Activated effector memory CD4-positive, alpha-beta T cell treated with anti-CD3 and anti-CD28 coated beads, Interleukin-2, amount 50 U/mL, for 16 hours (primary cell): ENCODE data around the gene WNK2.

Experiments used
- DNase-seq: peaks from one replicate; pipeline ENCODE4 v3.0.0-alpha.2; 2020

Gene WNK2

DNA sequence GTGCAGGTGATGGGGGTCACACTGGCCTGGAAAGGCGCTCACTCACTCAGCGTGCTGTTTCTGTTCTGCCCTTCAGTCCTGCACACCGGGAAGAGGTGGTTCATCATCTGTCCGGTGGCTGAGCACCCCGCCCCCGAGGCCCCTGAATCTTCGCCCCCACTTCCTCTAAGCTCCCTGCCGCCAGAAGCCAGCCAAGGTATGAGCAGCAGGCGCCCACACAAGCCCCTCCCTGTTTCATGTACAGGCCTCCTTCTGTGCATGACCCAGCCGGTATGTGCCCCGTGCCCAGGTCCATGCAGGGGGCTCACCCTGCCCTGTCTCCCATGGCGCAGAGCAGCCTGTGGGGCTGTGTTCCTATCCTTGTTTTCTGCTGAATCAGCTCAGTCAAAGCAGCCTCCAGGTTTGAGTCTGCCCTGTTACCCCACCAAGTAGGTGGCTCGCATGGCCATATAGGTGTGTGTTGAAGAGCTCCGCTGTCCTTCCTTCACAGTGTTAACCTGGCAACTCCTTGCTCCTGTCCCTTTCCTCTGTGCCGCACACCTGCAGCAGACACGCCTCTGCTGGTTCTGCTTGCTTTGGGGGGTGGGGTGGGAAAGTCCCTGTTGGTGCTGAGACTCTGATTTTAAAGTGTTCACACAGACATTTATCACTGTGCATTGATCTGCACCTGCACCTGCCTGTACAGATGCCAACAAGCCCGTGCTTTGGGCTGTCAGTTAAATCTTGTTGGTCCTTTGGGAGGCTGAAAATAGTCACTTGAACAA is 84.8 kb downstream of the WNK2 start:
- peak; percentile 65 for DNase-seq

DNA sequence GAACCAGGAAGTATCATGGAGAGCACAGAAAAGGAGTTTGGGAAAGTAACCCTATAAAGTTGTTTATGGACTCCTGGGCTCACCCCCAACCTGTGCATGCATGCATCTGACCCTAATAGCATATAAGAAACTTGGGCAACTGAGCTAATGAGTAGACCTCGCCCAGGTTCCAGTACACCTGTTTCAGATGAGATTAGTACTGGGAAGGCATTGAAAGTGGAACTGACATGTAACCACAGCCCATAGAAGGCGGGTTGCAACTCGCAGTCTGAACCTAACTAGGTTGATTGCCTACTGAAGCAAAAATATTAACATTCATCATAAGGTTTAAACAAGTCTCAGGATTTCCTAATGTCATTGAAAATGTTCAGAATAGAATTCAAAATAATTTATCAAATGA is 87.0 kb downstream of the WNK2 start:
- no peak for DNase-seq

DNA sequence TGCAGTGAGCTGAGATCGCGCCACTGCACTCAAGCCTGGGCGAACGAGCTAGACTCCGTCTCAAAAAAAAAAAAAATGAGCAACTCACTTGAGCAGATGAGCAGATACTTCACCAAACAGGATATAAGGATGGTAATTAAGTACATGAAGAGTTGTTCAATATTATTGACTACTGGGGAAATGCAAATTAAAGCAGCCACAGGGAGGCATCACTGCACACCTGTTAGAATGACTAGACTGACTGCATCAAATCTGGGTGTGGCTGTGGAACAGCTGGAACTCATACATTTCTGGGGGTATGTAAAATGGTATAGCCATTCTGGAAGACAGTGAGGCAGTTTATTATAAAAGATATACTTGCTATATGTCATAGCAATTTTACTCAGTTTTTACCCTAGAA is 93.0 kb downstream of the WNK2 start:
- DNase-seq: no peak

DNA sequence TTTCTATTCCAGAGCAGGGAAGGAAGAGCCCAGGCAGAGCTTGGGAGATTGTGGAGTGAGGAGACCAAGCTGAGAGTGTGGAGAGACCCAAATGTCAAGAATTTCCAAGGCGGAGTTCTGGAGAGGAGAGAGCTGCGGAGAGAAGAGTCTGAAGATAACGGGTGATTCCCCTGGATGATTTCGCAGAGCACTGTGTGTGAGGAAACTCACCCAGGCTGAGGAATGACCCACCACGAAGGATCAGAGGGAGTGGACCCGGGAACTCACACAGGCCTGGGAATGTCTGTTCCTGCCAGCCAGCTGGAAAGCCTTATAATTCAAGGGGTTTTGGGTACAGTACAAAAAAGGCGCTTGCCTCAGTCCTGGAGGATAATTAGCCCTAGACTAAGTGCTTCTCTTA is 94.2 kb downstream of the WNK2 start:
- DNase-seq: no peak

DNA sequence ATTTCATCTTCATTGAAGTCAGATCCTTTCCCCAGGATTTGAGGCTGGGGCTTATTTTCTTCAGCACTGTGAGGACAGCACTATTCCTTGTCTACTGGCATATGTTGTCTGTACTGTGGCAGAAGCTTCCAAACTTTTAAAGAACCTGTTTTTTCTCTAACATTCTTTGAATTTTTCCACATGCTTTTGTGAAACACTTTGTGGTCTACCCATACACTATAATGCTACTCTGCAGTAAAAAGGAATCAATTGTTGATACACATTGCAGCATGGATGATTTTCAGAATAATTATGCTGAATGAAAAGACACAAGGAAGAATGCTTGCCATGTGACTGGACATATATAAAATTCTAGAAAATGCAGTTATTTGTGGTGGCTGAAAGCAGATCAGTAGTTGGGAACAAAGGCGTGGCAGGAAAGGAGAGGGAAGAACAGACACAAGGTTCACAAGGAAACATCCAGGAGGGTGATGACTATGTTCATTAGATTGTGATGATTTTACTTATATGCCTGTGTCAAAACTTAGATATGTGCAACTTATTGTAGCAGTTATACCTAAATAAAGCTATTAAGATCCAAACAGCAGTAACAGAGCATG is 96.8 kb downstream of the WNK2 start:
- no peak for DNase-seq

DNA sequence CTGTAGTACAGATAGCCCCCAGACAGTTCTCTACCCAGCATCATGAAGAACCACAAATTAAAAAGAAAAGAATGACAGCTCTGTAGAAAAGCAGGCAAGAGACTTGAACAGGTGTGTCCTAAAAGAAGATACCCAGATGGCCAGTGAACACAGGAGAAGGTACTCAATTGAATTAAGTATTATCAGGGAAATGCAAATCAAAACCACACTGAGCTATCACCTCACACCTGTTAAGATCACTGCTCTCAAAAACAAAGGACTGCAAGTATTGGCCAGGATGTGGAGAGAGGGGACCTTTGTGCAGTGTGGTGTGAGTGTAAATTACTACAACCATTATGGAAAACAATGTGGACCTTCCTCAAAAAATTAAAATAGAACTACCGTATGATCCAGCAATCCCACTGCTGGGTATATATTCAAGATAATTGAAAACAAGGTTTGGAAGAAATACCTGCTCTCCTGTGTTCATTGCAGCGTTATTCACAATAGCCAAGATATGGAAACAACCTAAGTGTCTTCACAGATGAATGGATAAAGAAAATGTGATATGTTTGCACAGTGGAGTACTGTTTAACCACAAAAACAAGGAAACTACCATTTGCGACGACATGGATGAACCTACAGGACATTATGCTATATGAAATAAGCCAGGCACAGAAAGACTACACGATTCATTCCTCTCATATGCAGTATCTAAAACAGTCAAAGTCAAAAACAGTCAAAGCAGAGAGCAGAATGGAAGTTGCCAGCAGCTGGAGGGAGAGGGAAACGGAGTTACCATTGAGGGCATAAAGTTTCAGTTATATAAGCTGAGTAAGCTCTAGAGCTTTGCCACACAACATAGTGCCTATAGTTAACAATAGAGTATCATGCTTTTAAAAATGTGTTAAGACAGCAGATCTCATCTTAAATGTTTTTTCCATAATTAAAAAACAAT is 102.6 kb downstream of the WNK2 start:
- DNase-seq: no peak

DNA sequence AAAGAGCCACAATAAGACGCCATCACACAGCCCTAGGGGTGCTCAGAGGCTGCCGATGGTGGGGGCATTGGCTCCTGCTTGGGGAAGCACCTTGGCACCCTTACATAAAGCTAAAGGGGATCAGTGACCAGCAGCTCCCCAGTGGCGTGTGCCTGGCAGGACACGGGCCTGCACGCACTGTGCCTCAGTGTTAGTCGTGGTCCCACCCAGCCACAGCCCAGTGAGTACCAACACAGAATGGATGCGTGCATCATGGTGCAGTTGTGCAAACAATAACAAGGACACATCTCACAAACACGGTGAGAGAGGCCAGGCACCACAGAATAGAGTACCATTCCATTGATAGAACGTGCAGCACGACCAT is 103.2 kb downstream of the WNK2 start:
- peak; percentile 54 for DNase-seq

DNA sequence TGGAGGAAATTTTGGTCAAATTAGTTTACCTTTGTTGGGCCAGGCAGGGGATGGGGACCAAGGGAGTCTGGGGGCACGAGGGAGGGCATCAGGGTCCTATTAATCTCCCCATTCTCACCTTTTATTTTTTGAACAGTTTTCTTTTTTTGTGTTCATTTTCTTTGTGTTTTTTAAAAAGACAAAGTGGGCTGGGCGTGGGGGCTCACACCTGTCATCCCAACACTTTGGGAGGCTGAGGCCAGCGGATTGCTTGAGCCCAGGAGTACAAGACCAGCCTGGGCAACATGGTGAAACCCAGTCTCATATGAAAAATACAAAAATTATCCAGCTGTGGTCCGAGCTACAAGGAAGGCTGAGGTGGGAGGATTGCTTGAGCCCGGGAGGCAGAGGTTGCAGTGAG is 103.7 kb downstream of the WNK2 start:
- no peak for DNase-seq

DNA sequence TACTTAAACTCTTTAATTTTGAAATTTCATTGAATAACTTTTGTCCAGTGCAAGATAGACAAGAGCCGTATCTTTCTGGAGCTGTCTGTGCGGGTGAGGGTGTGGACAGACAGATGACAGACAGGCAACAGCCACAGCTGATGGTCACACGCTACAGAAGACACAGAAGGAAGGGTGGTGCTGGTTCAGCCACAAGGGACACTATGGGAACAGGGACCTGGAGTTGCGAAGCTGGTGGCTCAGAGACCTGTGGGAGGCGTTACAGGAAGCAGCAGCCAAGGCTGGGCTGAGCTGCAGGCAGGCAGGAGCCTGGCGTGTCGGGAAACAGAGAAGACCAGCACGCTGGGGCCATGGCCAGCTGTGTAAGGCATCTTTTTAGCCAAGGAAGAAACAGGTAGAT is 104.4 kb downstream of the WNK2 start:
- DNase-seq: no peak

DNA sequence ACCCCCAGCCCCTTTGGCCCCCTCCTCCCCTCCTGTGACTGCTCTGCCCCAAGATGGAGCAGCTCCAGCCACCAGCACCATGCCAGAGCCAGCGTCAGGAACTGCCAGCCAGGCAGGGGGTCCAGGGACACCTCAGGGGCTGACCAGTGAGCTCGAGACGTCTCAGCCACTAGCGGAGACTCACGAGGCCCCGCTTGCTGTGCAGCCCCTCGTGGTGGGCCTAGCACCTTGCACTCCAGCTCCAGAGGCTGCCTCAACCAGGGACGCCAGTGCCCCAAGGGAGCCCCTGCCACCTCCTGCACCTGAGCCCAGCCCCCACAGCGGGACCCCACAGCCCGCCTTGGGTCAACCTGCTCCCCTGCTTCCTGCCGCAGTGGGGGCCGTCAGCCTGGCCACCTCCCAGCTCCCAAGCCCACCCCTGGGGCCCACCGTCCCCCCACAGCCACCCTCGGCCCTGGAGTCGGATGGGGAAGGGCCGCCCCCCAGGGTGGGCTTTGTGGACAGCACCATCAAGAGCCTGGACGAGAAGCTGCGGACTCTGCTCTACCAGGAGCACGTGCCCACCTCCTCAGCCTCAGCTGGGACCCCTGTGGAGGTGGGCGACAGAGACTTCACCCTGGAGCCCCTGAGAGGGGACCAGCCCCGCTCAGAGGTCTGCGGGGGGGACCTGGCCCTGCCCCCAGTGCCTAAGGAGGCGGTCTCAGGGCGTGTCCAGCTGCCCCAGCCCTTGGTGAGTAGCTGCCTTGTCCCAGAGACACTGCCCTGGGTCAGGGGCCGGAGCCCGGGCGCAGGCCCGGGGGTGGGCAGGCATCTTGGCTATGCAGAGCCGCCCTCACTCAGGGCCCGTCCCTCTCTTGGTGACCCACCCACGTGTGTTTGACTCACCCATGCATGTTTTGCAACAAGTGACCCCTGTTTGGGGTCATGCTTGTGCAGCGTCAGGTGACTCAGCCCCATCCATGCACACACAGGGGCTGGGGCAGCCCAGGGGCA is 105.2 kb downstream of the WNK2 start:
- DNase-seq: no peak

DNA sequence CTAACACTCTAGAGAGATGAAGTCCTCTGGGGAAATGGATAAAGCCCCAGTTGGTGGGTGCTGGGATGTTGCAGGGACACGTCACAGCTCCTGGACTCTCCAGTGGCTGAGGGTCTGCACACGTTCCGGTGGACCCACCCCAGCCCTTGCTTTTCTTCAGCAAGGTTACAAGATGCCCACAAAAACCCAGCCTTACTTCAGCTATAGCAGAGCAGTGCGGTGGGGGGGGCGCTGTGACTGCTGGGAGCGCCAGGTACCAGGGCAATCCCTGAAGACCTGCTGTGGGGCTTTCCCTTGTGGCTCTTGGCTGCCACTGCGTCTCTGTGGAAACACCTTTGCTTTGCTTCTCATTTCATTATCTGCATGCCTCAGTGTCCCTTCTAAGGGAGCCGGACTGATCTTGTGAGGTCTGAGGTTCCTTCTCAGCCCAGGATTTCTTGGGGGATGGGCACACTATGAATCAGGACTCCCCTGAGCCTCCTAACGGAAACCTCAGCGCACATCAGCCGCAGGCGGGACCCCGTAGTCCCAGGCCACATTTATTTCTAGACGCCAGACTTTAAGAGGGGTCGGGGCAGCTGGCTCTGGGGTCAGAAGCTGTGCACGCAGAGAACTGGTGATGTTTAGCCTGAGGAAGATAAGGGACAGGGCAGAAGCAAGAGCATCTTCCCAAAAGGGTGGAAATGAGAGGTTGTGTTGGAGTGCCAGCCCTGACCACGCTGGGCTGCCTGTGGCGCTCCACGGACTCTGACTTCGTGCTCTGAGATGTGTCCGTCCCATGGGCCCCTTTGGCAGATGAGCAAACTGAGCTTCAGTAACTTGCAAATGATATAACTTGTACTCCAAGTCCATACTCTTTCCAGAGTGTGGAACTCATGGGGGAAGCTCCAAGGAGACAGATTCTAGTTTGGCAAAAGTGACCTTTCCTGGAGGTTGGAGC is 106.8 kb downstream of the WNK2 start:
- DNase-seq: peak; percentile 57

DNA sequence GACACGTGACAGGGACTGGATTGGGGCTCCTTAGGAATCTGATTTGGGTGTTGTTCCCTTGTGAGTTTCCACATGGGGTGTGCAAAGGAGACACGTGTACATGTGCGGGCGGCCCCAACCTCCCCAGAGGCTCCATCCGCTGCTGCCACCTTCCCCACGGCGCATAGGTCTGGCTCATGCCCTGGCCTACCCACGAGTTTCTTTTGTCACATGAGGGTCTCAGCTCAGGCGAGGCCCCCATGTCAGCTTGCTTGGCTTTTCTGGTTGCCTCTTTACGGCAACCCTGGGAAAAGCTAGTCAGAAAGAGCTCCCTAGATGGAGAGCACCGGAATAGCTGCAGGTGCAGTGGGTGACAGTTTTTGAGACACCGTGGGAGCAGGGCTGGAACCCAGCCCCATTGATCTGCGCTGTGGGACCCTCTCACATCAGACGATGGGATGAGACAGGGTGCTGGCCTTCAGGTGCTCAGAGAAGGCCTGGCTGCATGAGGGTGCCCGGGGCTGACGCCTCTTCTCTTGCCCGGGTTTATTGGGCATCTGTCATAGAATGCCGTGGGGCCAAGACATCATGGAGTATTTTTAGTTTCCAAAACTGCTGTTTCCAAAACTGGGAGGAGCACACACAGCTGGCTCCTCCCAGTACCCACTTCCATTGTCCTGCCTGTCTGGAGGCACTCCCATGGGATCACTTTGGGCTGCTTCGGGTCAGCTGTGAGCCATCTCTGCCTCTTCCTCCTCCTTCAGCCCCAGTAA is 107.8 kb downstream of the WNK2 start:
- no peak for DNase-seq

DNA sequence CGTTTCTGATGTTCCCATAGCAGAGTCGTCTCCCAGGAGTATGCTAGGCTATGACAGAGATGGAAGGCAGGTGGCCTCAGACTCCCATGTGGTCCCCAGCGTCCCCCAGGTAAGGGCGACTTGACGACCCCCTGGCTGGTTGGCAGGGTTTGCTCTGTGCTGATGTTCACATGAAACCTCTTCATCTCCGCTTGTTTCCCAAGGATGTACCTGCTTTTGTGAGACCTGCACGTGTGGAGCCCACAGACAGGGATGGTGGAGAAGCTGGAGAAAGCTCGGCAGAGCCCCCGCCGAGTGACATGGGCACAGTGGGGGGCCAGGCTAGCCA is 108.3 kb downstream of the WNK2 start:
- DNase-seq: no peak

DNA sequence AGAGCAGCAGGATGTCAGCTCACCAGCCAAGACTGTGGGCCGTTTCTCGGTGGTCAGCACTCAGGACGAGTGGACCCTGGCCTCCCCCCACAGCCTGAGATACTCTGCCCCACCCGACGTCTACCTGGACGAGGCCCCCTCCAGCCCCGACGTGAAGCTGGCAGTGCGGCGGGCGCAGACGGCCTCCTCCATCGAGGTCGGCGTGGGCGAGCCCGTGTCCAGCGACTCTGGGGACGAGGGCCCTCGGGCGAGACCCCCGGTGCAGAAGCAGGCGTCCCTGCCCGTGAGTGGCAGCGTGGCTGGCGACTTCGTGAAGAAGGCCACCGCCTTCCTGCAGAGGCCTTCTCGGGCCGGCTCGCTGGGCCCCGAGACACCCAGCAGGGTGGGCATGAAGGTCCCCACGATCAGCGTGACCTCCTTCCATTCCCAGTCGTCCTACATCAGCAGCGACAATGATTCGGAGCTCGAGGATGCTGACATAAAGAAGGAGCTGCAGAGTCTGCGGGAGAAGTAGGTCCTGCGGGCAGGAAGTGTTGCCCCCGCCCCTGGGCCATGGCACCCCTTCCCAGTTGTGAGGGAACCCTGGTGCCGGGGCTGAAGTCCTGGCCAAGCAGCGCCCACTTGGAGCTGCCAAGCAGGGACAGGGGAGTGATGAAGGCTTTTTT is 108.9 kb downstream of the WNK2 start:
- DNase-seq: peak; percentile 54

DNA sequence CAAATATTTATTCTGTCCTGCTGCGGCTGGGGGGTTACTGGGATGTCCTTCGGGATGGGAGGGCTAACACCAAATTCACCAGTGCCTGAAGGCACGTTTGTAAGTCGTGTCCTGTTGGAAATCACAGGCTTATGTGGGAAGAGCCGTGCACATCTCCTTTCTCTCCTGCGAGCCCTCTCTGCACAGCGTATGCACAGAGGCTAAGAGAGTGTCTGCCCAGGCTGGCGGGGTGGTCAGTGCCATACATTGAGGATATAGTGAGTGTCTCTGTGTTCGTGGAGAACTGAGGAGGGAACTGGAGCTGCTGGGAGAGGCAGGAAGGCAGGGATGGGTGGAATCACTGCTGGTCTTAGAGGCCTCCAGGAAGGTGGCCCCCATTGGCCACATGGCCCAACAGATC is 110.1 kb downstream of the WNK2 start:
- no peak for DNase-seq

DNA sequence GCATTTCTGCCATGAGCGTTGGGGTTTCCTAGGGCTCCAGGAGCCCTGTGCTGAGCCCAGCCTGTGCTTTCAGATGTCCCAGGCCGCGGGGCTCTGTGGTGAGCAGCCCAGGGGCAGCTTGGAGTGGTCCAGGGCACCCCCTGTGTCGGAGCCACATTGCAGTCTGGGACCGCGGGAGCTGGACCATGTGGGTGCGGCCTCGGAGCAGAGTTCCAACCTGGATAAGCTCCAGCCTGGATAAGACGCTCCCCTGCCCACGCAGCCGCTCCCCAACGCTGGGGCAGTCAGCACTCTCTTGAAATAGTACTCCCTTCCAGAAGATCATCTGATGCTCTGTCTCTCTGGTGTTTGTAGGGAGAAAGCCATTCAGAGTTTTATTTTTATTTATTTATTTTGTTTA is 111.1 kb downstream of the WNK2 start:
- DNase-seq: no peak

DNA sequence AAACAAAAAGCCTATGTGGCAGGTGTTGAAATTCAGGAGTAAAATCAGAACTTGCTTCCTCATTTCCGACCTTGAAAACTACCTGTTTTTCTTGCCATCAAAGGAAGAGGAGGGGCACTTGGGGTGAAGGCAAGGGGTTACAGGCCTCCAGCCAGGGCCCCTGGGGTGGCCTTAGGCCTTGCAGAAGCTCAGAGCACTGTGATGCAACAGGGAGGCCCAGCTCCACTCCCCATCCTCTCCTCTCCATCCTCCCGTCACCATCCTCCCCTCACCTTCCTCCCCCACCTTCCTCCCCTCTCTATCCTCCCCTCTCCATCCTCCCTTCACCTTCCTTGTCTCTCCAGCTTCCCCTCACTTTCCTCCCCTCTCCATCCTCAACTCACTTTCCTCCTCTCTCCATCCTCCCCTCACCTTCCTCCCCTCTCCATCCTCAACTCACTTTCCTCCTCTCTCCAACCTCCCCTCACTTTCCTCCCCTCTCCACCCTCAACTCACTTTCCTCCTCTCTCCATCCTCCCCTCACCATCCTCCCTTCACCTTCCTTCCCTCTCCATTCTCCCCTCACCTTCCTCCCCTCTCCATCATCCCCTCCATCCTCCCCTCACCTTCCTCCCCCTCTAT is 111.6 kb downstream of the WNK2 start:
- no peak for DNase-seq

DNA sequence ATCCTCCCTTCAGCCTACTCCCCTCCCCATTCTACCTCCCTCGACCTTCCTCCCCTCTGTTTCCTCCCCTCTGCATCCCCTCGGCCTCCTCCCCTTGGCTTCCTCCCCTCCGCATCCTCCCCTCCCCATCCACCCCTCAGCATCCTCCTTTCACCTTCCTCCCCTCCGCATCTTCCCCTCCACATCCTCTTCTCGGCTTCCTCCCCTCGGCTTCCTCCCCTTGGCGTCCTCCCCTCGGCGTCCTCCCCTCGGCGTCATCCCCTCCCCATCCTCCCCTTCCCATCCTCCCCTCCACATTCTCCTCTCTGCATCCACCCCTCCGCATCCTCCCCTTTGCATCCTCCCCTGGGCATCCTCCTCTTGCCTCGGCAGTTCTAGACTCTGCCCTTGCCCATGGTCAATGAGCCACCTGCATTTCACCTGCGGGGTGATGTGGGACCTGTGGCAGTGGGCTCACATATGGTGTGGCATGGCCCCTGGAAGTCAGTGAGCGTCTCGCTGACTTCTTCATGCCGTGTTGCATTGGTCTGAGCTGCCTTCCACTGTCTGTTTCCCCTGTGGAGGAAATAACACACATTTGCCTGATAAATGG is 113.0 kb downstream of the WNK2 start:
- DNase-seq: peak; percentile 61
